DMS114 treated with DMSO at 0.1 percent for 48 hours (cell line): Measurements from ENCODE around the gene THSD4.

Source experiments
- DNase-seq: peaks from one replicate; lab custom pipeline; 2025; ENCODE audit not compliant: unreplicated experiment; lab: John Stamatoyannopoulos, UW

The THSD4 gene

DNA sequence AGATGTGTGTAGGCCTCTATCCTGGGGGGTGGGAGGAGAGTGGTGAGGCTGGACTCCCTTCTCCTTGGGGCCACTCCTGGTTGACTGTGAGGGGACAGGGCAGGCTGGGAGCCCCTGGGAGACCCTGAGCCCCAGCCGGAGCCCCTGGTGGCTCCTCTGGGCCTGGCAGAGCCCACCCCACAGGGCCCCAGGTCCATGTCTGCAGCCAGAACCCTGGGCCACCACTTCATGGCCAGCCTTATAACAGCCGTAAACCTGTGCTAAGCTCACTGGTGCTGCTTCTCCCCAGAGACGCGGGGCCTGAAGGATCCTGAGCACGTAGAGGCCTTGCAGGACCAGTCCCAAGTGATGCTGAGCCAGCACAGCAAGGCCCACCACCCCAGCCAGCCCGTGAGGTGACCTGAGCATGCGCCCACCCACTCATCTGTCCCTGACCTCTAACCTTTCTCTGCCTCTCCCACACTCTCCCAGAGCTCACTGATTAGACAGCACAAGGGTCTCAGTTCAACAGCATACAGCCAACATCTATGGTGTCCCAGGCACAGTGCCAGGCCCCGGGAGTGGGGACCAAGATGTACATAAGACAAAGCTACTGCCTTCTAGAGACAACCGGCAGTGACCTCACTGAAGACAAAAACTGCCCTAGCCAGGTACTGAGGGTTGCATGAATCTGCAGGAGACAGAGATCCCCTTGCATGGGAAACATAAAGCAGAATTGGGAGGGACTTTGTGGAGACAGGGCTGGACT lies 698.6 kb downstream of the THSD4 start:
- DNase-seq, result no peak

GRCh38 chr15:71815301-71815700 lies 700.0 kb downstream of the THSD4 start:
- no peak for DNase-seq

DNA sequence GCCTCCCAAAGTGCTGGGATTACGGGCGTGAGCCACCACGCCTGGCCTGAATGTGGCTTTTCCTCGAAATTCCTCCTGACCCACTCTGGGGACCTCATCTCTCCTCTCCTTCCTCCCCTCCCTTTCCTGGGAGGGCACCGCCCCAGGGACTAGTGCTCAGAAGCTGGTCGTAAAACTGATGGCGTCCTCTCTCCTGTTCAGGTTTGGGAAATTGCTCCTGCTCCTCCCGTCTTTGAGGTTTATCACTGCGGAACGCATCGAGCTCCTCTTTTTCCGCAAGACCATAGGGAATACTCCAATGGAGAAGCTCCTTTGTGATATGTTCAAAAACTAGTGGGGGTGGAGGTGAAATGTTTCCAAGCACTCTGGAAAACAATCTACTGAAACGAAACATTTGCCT lies 702.1 kb downstream of the THSD4 start:
- DNase-seq, result no peak

GRCh38 chr15:71820127-71820526 lies 704.9 kb downstream of the THSD4 start:
- DNase-seq, result no peak

DNA sequence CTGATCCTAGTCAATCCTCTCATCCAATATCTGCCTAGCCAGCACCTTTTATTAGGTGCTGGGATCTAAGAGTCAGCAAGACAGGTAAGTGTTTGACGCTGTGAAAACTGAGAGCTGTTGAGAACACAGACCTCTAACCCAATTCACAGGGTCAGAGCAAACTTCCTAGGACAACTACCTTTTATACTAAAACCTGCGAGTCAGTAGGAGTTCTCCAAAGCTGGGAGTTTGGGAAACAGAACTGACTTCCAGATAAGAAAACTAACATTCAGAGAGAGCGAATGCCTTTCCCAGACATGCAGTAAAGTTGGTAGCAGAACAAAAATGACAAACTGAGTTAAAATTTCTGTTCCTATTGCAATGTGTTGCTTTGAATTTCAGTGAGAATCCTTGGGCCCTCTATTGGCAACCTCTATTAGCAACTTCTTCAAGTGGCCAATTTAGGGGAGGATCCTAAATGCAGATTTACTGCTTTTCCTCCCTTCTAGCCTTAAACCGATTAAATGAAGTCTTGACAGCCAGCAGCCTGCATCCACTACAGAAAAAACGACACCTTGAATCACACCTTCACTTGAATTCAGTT lies 706.4 kb downstream of the THSD4 start:
- DNase-seq, result no peak

DNA sequence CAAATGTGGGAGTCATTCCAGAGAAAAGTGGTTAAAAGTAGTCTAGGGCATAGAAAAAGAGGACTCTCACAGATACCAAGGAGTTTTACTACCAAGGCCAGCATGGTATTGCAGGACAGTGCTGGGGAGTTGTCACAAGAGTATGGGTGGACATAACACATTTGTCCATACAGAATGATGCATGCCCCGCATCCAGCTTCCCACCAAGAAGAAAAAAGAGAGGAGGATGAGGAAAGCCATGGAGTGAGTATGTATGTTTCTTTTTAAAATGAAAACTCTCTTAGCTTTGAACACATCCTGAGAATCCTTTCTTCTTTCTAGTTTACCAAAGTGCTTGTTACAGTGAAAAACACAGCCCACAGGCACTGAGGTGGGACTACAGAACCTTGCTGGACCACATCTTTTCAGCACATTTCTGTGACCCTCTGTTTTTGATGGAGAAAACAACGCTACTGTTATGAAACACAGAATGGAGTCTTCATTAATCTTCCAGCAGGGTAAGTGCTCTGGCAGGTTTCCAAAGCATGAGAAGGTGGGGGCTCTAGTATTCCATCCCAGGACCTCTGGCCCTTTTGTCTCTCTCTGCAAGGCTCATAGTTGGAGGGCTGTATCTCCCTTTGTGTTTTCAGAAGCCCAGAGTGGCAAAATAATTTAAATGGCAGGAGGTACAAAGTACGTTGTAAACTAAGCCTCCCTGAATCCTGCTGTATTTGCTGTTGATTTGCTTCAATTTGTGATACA lies 707.8 kb downstream of the THSD4 start:
- DNase-seq, result no peak

- DNase-seq, result no peak
Observed at GRCh38 chr15:71823801-71824200, 708.5 kb downstream of the THSD4 start.

DNA sequence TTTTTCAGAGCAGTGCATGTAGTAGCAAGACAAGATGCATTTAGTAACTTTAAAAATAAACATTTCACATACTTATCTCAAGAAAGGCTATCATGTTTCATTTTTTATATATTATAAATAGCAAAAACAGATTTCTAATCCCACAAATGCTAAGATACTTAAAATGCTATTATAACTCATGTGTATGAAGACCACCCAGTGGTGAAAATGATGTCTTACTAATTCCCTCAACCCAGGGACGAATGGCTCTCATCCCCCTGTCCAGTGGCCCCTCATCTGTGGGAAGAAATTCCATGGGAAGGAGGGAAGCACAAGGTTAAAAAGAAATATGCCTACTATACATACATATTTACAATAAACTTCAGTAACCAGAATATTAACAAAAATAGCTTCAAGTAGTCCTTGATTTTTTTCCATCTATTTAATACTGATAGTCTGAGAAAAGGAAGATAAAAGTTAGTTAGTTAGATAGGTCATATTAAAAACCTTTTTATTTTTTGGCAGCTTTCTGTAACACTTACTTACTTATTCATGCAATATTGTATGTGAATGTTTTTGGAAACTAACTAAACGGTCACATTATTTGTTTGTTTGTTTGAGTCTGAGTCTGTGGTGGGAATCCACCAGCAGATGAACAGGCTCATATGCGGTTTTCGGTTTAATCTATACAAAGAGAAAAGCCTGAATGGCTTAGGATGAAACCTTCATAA lies 709.9 kb downstream of the THSD4 start:
- DNase-seq, result no peak

- no peak for DNase-seq
Observed at GRCh38 chr15:71826196-71826595, 710.9 kb downstream of the THSD4 start.

- DNase-seq, result no peak
Observed at GRCh38 chr15:71830981-71831380, 715.7 kb downstream of the THSD4 start.
